CD14-positive monocyte (primary cell): ENCODE measurements around the gene LY86. TPM values are rescaled to one million over a fixed set of nuclear protein-coding genes. Genes with fewer than 3 reads are reported as not detected.

ENCODE experiments used
- DNase-seq, 3 donors: peaks; one replicate each; pipeline ENCODE4 v3.0.0-alpha.2; 2011 to 2022
- H2AFZ ChIP-seq: 2 replicates; pipeline ENCODE4 v1.6.0; 2012; ENCODE audit warnings: mild to moderate bottlenecking, low read depth, low read length, inconsistent platforms; ENCODE audit not compliant: insufficient read depth, poor library complexity, severe bottlenecking
- H3K27ac ChIP-seq, 2 donors: 1 replicate in 1 of 2; 2 replicates in 1 of 2; pipeline ENCODE4 v1.5.1; 2012 to 2013; ENCODE audit warnings: low read length in 2 of 2, control low read depth in 1 of 2, inconsistent platforms in 1 of 2, low read depth in 1 of 2, mild to moderate bottlenecking in 1 of 2
- H3K27me3 ChIP-seq, 2 donors: one replicate each; pipeline versions ENCODE4 v1.6.0 to v1.6.1; 2011 to 2013; ENCODE audit warnings: low read length in 2 of 2; ENCODE audit not compliant: control insufficient read depth in 2 of 2, insufficient read depth in 2 of 2
- H3K36me3 ChIP-seq, 2 donors: replicated peaks in 1 of 2; 1 replicate in 1 of 2; 2 replicates in 1 of 2; pipeline versions ENCODE4 v1.5.1 to v1.6.1; 2012 to 2013; ENCODE audit warnings: low read length in 2 of 2, control low read depth in 1 of 2, inconsistent platforms in 1 of 2, mild to moderate bottlenecking in 1 of 2; ENCODE audit not compliant: insufficient read depth in 2 of 2, control insufficient read depth in 1 of 2
- H3K4me1 ChIP-seq, 2 donors: 1 replicate in 1 of 2; 2 replicates in 1 of 2; pipeline versions ENCODE4 v1.5.1 to v1.6.1; 2012 to 2013; ENCODE audit warnings: low read length in 2 of 2, control low read depth in 1 of 2, inconsistent platforms in 1 of 2, mild to moderate bottlenecking in 1 of 2, moderate library complexity in 1 of 2; ENCODE audit not compliant: insufficient read depth in 2 of 2, control insufficient read depth in 1 of 2
- H3K4me2 ChIP-seq: replicated peaks from 2 replicates; pipeline ENCODE3; 2012; ENCODE audit warnings: low read length, moderate library complexity, mild to moderate bottlenecking; ENCODE audit not compliant: poor library complexity, severe bottlenecking; ENCODE audit errors: extremely low read depth
- H3K4me3 ChIP-seq, 3 experiments: fragments of 200-600 bp in 1 of 3; sonication (generic) in 1 of 3; replicated peaks in 1 of 3; 1 replicate in 2 of 3; 2 replicates in 1 of 3; pipeline ENCODE4 v1.5.1; 2011 to 2013; ENCODE audit warnings: low read length in 3 of 3, mild to moderate bottlenecking in 3 of 3, control low read depth in 2 of 3, low read depth in 2 of 3, inconsistent platforms in 1 of 3, moderate library complexity in 1 of 3
- H3K79me2 ChIP-seq: 2 replicates; pipeline ENCODE4 v1.6.0; 2012; ENCODE audit warnings: mild to moderate bottlenecking, control low read depth, inconsistent platforms, low read length, moderate library complexity; ENCODE audit not compliant: insufficient read depth
- H3K9ac ChIP-seq: 2 replicates; pipeline ENCODE4 v1.6.0; 2017; ENCODE audit warnings: low read length, mild to moderate bottlenecking; ENCODE audit not compliant: insufficient read depth, poor library complexity, severe bottlenecking
- H3K9me3 ChIP-seq, 2 donors: replicated peaks in 1 of 2; 1 replicate in 1 of 2; 2 replicates in 1 of 2; pipeline versions ENCODE4 v1.5.1 to v1.6.1; 2012 to 2013; ENCODE audit warnings: low read length in 2 of 2, control low read depth in 1 of 2; ENCODE audit not compliant: control insufficient read depth in 1 of 2, insufficient read depth in 1 of 2
- H4K20me1 ChIP-seq: 2 replicates; pipeline ENCODE4 v1.6.0; 2012; ENCODE audit warnings: mild to moderate bottlenecking, low read length, control low read depth, moderate library complexity; ENCODE audit not compliant: insufficient read depth
- H3K27ac Mint-ChIP-seq, 7 donors: one replicate each; pipeline ENCODE4 v1.8.0; 2020; ENCODE audit warnings: mild to moderate bottlenecking in 7 of 7, mixed read lengths in 7 of 7, moderate library complexity in 6 of 7, inconsistent platforms in 2 of 7
- H3K27me3 Mint-ChIP-seq, 3 donors: one replicate each; pipeline ENCODE4 v1.8.0; 2021 to 2022; ENCODE audit warnings: low read depth in 3 of 3, mild to moderate bottlenecking in 3 of 3, mixed read lengths in 3 of 3, moderate library complexity in 3 of 3, inconsistent platforms in 1 of 3
- H3K36me3 Mint-ChIP-seq, 2 donors: one replicate each; pipeline ENCODE4 v1.8.0; 2020; ENCODE audit warnings: mixed read lengths in 2 of 2, inconsistent platforms in 1 of 2, mild to moderate bottlenecking in 1 of 2
- H3K4me1 Mint-ChIP-seq: one replicate; pipeline ENCODE4 v1.8.0; 2020; ENCODE audit warnings: mild to moderate bottlenecking, mixed read lengths
- H3K4me3 Mint-ChIP-seq, 2 donors: one replicate each; pipeline ENCODE4 v1.8.0; 2020; ENCODE audit warnings: mild to moderate bottlenecking in 2 of 2, mixed read lengths in 2 of 2, moderate library complexity in 1 of 2
- H3K9me3 Mint-ChIP-seq, 7 donors: one replicate each; pipeline ENCODE4 v1.8.0; 2020 to 2022; ENCODE audit warnings: mixed read lengths in 7 of 7, mild to moderate bottlenecking in 6 of 7, moderate library complexity in 6 of 7, inconsistent platforms in 2 of 7
- WGBS: methylation state at CpG from one replicate; pipeline ENCODE4 v1.1.5; 2013; ENCODE audit warnings: missing lambda C conversion rate; ENCODE audit not compliant: insufficient coverage; 5-methylcytosine and 5-hydroxymethylcytosine counted together
- intact Hi-C, 2 donors: fragments of 100-400 bp; cut with micrococcal nuclease; formaldehyde crosslinking; loops; one replicate each; pipeline versions ENCODE4 v1.15.0 to v1.15.1; 2023
- polyA plus RNA-seq, 3 donors: library from polyadenylated mRNA; depleted of rRNA in 1 of 3; unstranded in 2 of 3; stranded (reverse) in 1 of 3; fragments of 300-500 nt in 2 of 3; fragments of >200 nt in 1 of 3; fragmentation: Illumina TruSeq in 2 of 3; gene quantifications; 1 replicate in 2 of 3; 2 replicates in 1 of 3; pipeline ENCODE4 v1.2.3, GENCODE V29; 2012 to 2021
- TF ChIP-seq, protein P1 (sequence below): fragments of 200-600 bp; IDR thresholded peaks from one replicate; pipeline ENCODE4 v1.8.0; 2022; ENCODE audit warnings: antibody characterized with exemption, mild to moderate bottlenecking

LY86 gene
- polyA plus RNA-seq, 3 donors = 166 to 609 (median 454) TPM

DNA sequence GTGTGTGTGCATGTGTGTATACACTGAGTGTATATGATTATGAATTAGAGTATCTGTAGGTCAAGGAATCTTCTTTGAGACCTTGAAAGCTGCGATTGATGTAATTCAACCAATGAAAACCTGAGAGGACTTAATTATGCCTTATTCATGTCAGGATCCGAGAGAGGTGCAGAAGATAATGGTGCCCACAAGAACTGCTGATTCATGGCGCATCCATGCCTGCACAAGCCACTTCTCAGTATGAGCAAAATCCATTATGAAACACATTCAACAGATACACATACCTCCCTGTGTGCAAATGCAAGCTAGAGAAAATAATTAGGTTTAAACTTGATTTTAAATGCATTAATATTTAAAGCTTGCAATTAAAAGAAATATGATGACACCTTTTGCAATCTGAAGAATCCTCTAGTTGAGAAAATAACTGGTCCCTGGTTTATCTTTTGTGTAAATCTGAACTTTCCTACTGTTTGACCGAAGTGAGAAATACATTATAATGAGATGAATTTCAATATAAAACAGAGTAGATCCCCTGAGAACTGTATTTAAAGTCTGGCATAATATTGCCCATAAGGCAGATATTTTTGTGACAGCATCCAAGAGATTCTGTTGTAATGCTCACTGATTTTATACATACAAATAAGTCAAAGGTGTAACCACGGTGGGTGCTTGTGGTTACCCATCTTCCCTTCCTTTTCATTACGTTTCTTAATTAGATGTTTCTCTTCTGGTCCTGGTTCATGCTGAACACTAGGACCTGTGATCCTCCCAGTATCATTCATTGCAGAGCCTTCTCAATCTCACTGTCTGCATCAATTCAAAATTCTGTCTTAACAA, 45.6 kb downstream of the LY86 start:
- Histone ChIP-seq H3K36me3 (peaks cover 46 to 62% of the 10 kb centered on the region in 2 donors), H2AFZ (no peak overlapping the region), H3K27me3 (no peaks in the 10 kb centered on the region), H3K4me1 (peaks cover 28 to 32% of the 10 kb centered on the region in 2 donors), H4K20me1 (no peaks in the 10 kb centered on the region), H3K4me3 (no peak overlapping the region), H3K4me2 (no peak overlapping the region), H3K9ac (no peak overlapping the region), H3K27ac (no peak overlapping the region), H3K79me2 (no peaks in the 10 kb centered on the region), H3K9me3 (no peaks in the 10 kb centered on the region)
- DNase-seq = no peak
- Mint-ChIP-seq H3K27ac (no peak overlapping the region), H3K36me3 (peaks cover 56 to 57% of the 10 kb centered on the region in 2 donors), H3K27me3 (peaks cover 0 to 1% (median 0%) of the 10 kb centered on the region in 3 donors), H3K9me3 (peaks cover 0 to 1% (median 0%) of the 10 kb centered on the region in 7 donors), H3K4me3 (no peak overlapping the region), H3K4me1 (peaks cover 47% of the 10 kb centered on the region)
- WGBS = 45% methylated on average over 2 of the region's 6 CpGs
- intact Hi-C loops = no loop called here
- TF ChIP-seq, protein P1, sequence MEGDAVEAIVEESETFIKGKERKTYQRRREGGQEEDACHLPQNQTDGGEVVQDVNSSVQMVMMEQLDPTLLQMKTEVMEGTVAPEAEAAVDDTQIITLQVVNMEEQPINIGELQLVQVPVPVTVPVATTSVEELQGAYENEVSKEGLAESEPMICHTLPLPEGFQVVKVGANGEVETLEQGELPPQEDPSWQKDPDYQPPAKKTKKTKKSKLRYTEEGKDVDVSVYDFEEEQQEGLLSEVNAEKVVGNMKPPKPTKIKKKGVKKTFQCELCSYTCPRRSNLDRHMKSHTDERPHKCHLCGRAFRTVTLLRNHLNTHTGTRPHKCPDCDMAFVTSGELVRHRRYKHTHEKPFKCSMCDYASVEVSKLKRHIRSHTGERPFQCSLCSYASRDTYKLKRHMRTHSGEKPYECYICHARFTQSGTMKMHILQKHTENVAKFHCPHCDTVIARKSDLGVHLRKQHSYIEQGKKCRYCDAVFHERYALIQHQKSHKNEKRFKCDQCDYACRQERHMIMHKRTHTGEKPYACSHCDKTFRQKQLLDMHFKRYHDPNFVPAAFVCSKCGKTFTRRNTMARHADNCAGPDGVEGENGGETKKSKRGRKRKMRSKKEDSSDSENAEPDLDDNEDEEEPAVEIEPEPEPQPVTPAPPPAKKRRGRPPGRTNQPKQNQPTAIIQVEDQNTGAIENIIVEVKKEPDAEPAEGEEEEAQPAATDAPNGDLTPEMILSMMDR = no peak

DNA sequence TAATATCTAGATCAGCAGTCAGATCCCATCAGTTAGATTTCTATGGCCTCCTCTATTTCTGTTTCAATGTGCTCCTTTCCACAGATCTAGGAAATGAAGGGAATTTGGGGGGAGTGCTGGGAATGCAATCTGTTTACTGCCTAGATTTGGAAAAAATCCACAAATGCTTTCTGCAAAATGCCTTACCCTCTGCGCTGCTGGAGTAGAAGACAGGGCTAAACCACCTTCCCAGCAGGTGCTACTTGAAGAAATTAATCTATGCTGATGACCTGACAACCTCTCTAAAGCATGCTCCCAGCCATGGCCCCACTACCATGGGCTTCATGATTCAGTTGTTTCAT, 46.2 kb downstream of the LY86 start:
- Mint-ChIP-seq H3K9me3 (peaks cover 0 to 1% (median 0%) of the 10 kb centered on the region in 7 donors), H3K4me1 (peaks cover 47% of the 10 kb centered on the region), H3K27ac (no peak overlapping the region), H3K27me3 (peaks cover 0 to 3% (median 0%) of the 10 kb centered on the region in 3 donors), H3K4me3 (no peak overlapping the region), H3K36me3 (peaks cover 56 to 57% of the 10 kb centered on the region in 2 donors)
- no peak overlapping the region for H3K9ac ChIP-seq
- H3K27ac ChIP-seq = no peak overlapping the region
- H3K4me1 ChIP-seq = peaks cover 28 to 32% of the 10 kb centered on the region in 2 donors
- no peaks in the 10 kb centered on the region for H3K79me2 ChIP-seq
- TF ChIP-seq, protein P1 = no peak
- DNase-seq = no peak
- 100% methylated on average over 1 of the region's 1 CpG for WGBS
- no peaks in the 10 kb centered on the region for H3K9me3 ChIP-seq
- no peaks in the 10 kb centered on the region for H4K20me1 ChIP-seq
- no peaks in the 10 kb centered on the region for H3K27me3 ChIP-seq
- no peak overlapping the region for H3K4me3 ChIP-seq
- intact Hi-C loops = no loop called here
- no peak overlapping the region for H2AFZ ChIP-seq
- peaks cover 43 to 62% of the 10 kb centered on the region in 2 donors for H3K36me3 ChIP-seq
- no peak overlapping the region for H3K4me2 ChIP-seq
